ENCODE results near the gene MAPK1.
"Not testable (repeated sequence)": the region's sequence is repeated elsewhere in the genome, so short reads cannot be mapped to it uniquely, and the experiment has no call there.

MAPK1 gene

DNA sequence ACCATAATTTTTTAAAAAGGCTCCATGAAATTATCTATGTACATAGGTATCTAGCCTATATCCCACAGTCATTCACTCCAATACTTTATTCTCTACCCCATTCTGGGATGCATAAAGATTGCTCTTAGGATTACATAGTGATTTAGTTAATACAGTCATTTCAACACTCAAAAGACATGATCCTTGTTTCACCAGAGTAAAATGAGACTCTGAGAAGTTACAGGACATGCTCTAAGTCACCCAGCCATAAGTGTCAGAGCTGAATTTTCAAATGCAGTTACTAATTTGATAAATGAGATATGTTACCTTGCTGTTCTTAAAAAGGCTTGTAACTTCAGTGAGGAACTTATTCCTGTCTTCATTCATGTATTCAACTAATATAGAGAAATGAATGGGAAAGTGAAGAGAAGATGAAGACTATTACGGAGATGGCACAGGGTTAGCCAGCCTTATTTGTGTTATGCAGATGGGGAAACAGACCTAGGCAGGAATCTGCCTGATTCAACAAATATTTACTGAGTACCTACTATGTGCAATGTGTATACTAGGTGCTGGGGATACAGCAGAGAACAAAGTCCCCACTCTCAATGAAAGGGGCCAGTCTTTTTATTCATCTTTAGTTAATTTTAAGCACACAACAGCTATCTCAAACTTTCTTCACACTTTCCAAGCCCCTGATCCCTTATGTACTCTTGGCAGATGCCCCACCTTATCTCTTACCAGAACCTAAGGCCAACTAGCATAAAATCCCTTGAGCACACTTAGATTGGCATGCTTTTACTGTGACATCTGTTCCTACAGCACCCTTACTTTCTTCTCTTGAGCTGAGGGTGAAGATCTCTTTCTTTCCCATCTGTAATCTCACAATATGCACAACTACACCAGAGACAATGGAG lies 21.6 kb downstream of the MAPK1 start:
- DNase-seq (ENCODE audit: low read depth) = no peak

DNA sequence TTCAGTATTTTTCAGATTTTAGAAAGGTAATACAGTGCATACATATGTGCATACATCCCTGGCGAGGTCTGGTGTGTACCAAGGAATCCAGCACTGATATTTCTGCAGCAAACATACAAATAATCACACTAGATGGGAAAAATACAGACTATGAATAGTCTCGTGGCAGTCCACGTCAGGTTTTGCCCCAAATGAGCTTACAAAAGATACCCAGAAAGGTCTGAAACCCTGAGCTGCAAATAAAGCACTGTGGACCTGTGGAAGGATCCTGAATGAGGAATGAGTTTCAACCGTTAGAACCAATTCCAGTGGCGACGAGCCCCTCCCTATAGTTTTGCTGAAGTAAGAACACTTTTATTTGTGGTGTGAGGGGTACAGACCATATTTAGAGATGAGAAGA lies 24.5 kb downstream of the MAPK1 start:
- DNase-seq (ENCODE audit: low read depth) = no peak

DNA sequence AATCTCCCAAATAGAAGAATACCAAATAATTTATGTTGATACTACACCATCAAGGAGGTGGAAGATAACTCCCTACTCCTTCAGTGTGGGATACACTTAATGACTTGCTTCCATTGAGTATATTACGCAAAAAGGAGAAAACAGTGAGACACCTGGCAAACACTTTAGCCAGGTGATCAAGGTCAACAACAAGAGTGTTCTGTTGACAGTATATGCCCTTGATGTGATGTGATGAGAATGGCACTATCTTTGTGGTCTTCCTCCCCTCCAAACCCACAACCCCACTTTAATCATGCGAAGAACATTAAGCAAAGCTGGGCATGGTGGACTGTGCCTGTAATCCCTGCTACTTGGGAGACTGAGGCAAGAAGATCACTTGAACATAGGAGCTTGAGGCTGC lies 26.0 kb downstream of the MAPK1 start:
- DNase-seq (ENCODE audit: low read depth) = no peak

GRCh38 chr22:21840236-21840823 lies 27.1 kb downstream of the MAPK1 start:
- DNase-seq (ENCODE audit: low read depth) = no peak

DNA sequence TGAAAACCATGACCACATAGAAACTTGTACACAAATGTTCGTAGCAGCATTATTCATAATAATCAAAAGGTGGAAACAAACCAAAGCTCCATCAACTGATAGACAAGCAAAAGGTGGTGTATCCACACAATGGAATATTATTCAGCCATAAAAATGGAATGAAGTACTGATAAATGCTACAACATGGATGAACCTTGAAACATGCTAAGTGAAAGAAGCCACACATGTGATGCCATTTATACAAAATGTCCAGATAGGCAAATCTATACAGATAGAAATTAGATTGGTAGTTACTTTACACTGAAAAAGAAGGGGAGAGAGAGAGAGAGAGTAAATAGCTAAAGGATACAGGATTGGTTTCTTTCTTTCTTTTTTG lies 27.7 kb downstream of the MAPK1 start:
- no peak for DNase-seq (ENCODE audit: low read depth)

DNA sequence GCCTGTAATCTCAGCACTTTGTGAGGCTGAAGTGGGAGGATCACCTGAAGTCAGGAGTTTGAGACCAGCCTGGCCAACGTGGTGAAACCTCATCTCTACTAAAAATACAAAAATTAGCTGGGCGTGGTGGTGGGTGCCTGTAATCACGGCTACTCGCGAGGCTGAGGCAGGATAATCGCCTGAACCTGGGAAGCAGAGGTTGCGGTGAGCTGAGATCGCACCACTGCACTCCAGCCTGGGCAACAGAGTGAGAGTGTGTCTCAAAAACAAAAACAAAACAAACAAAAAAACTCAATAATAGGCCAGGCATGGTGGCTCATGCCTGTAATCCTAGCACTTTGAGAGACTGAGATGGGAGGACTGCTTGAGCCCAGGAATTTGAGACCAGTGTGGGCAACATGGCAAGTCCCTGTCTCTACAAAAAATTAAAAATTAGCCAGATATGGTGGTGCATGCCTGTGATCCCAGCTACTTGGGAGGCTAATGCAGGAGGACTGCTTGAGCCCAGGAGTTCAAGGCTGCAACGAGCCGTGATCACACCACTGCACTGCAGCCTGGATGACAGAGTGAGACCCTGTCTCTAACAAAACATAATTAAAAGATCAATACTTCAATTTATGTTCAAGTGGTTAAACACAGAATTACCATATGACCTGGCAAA lies 28.2 kb downstream of the MAPK1 start:
- not testable (repeated sequence) for DNase-seq (ENCODE audit: low read depth)

- peak; percentile 63 for DNase-seq (ENCODE audit: low read depth)
Measured at GRCh38 chr22:21837248-21837979, 30.0 kb downstream of the MAPK1 start.

GRCh38 chr22:21836486-21836885 lies 31.0 kb downstream of the MAPK1 start:
- DNase-seq (ENCODE audit: low read depth) = not testable (repeated sequence)

DNA sequence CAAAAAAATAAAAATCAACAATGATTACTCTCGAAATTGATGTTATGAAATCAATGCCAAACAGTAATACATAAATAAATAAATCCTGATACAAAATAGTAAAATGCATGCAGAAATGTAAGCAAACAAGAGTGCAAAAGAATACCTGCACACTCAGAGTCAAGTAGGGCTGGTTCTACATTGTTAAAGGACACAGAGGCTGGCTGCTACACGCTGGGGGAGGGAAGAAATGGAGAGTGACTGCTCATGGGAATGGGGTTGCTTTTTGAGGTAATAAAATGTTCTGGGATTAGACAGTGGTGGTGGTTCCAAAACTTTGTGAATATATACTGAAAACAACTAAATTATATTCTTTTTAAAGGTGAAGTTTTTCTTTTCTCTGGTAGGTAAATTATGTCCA lies 32.1 kb downstream of the MAPK1 start:
- no peak for DNase-seq (ENCODE audit: low read depth)

GRCh38 chr22:21834869-21835268 lies 32.6 kb downstream of the MAPK1 start:
- no peak for DNase-seq (ENCODE audit: low read depth)

DNA sequence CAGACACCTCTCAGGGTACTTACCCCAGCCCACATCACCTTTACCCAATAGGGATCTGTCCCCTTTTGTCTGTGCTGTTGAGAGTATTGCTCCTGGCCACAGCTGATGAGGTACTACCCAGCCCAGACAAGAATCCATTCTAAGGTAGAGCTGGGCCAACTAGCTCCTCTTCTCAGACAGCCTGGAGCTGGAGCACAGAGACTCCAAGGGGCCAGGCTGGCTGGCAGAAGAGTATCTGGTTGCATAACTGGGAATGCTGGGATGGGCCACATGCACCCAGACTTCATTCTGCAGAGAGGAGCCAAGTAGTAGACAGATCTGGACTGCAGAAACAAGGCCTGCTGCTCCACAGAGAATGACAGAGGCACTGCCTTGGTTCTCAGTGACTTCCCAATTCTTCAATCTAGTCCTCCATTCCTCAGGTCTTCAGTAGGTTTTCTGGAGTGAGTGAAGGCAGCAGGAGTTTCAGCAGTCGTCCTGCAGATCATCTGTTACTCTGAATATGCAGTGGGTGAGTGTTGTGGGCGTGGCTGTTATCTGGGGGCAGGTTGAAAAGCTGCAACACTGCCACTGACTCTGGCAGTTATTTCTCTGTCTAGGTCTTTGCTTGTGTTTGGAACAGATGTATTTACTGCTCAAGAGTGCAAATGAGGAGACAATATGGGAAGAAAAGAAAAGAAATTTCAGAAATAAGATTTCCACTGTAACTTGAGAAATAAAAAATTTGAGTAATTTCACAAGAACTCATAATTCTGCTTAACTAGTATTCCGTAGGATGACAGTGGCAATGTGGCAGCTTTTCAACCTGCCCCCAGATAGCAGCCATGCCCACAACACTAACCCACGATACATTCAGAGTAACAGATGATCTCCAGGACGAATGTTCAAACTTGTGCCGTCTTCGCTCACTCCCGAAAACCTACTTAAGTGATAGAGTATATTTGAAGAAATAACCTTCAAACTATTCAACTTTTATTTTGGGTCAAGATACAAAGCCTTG lies 34.9 kb downstream of the MAPK1 start:
- DNase-seq (ENCODE audit: low read depth) = peak; percentile 35

DNA sequence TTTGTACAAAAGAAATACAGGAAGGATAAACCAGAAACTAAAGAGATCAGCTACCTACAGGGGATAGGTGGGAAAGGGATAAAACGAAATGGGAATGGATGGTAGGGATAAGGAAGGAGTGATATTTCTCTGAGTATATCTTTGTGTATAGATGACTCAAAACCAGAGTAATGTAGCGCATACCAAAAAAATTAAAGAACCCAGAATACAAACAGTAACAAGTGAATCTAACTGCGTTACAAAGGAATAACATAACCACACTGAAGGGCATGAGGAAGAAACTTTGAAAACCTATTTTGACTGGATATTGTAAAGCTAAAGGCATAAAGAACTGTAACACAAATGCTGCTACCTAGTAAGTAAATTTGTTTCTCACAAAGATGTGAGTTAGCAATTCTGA lies 37.9 kb downstream of the MAPK1 start:
- DNase-seq (ENCODE audit: low read depth) = no peak

DNA sequence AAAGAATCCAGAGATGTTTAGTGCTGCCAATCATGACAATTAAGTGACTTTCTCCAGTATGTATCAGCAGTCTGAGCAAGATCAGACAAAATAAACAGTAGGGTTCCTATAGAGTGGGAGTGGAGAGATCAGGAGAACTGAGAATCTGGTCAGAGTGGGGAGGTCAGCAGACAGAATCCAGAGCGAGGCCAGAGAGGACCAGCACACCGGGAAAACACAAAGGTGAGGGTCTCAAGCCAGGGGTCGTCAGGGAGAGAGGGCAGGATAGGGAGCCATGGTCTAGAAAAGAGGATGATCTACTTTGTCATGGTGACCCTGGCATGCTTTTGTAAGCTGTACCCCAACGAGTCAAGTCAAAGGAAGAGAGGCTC lies 39.2 kb downstream of the MAPK1 start:
- DNase-seq (ENCODE audit: low read depth) = no peak

DNA sequence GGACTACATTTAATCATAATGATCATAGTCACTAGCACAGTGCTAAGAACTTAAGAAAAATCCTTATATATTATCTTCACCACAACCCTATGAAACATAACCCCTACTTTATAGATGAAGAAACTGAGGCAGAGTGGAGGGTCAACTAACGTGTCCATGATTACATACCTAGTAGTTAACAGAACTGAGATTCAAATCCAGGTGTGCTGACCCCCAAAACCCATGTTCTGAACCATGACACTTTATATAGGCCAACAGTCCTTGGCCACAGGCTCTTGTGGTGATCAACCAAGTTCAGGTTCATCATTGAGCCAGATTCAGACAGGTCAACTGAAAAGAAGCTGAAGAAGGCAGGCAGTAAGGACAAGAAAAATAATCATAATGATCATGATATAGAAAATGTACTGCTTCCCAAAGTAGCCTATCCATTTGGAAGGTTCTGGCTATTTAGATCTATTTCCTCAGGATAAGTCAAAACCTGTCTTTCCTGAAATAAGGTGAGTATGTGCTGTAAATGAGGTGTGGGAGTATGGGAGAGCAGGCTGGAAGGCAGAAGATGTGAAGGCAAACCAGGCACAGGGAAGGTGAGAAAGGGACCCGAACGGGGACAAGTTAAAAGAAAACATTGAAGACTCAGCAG lies 39.7 kb downstream of the MAPK1 start:
- no peak for DNase-seq (ENCODE audit: low read depth)

DNA sequence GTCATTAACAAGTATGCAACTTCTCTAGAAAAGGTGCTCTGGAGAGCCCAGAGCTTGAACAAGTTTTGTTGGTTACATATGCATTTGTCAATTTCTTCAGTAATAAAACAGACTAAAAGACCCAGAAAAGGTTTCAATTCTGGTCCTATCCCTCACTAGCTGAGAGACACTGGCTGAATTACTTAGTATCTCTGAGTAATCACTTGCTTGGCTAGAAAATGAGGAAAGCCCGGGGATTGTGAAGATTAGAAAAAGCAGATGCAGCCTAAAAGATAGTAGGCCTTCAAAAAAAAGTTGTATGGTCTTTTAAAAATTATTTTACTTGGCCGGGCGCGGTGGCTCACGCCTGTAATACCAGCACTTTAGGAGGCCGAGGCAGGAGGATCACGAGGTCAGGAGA lies 41.2 kb downstream of the MAPK1 start:
- no peak for DNase-seq (ENCODE audit: low read depth)

GRCh38 chr22:21824962-21825361 lies 42.5 kb downstream of the MAPK1 start:
- DNase-seq (ENCODE audit: low read depth) = not testable (repeated sequence)

DNA sequence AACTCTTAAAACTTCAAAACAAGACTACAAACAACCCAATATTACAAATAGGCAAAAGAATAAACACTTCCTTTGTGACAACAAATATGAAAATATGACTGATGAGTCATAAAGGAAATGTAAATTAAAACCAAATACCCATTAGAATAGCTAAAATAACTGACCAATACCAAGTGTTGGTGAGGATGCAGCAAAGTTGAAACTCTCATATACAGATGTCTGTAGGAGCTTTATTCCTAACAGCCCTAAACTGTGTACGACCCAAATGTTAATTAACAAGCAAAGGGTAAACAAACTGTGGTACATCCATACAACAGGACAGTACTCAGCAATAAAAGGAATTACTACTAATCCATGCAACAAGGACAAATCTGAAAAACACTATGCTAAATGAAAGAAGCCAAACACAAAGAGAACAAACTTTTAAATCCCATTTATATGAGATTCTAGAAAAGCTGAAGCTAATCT lies 43.0 kb downstream of the MAPK1 start:
- no peak for DNase-seq (ENCODE audit: low read depth)

- DNase-seq (ENCODE audit: low read depth) = peak; percentile 57
Measured at GRCh38 chr22:21823740-21824444, 43.6 kb downstream of the MAPK1 start.

DNA sequence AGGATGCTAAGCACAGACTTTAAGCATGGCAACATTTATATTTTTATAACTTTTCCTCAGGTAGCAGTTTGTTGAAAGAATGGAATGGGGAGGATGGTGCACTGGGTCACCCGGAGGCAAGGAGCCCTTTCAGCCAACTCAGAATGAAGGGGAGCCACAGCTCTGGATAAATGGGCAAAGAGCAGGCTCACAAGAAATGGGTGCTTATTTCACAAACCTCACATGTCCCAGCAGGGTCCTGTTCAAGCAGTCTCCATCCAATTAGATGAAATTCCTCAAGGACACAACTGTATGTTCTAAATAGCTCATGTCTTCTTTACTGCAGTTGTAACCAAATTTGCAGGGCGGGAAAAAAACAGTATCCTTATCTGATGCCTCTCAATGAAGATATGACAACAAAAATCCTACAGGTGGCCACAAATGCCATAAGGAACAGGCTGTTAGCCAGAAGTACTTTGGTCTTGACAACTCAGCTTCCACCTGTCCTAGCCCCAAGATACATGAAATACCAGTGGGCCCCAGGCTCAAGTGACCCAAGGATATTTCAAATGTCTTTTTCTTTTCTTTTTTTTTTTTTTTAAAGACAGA lies 48.2 kb downstream of the MAPK1 start:
- DNase-seq (ENCODE audit: low read depth) = no peak

All from amniotic epithelial cell (primary cell).